ENCODE data around the gene BMPR2. TPM values are rescaled to one million over a fixed set of nuclear protein-coding genes. Genes with fewer than 3 reads are reported as not detected.
"Not testable (repeated sequence)": the region's sequence is repeated elsewhere in the genome, so short reads cannot be mapped to it uniquely, and the experiment has no call there.

Gene BMPR2
- total RNA-seq, 1 experiment from 2014 or later = 11.4 TPM

- DNase-seq (ENCODE audit: low read depth, low spot score) = no peak
- in situ Hi-C loops (cut with HindIII; ENCODE audit: low pct_unique_long_range_greater_than_20kb, low sequenced_read_pairs) = no loop called here
These were observed 53.2 kb downstream of the BMPR2 start for GRCh38 chr2:202429164-202429980.

- in situ Hi-C loops (cut with HindIII; ENCODE audit: low pct_unique_long_range_greater_than_20kb, low sequenced_read_pairs) = no loop called here
- no peak for DNase-seq (ENCODE audit: low read depth, low spot score)
These were observed 56.6 kb downstream of the BMPR2 start for GRCh38 chr2:202432776-202433175.

- no peak for DNase-seq (ENCODE audit: low read depth, low spot score)
- in situ Hi-C loops (cut with HindIII; ENCODE audit: low pct_unique_long_range_greater_than_20kb, low sequenced_read_pairs) = no loop called here
These were observed 58.3 kb downstream of the BMPR2 start for GRCh38 chr2:202434472-202434871.

GRCh38 chr2:202436626-202437025, 60.5 kb downstream of the BMPR2 start:
- in situ Hi-C loops (cut with HindIII; ENCODE audit: low pct_unique_long_range_greater_than_20kb, low sequenced_read_pairs) = no loop called here
- DNase-seq (ENCODE audit: low read depth, low spot score) = no peak

GRCh38 chr2:202440117-202440516, 64.0 kb downstream of the BMPR2 start:
- DNase-seq (ENCODE audit: low read depth, low spot score); in situ Hi-C loops (cut with HindIII; ENCODE audit: low pct_unique_long_range_greater_than_20kb, low sequenced_read_pairs): not testable (repeated sequence)

GRCh38 chr2:202442882-202443281, 66.8 kb downstream of the BMPR2 start:
- in situ Hi-C loops (cut with HindIII; ENCODE audit: low pct_unique_long_range_greater_than_20kb, low sequenced_read_pairs) = no loop called here
- DNase-seq (ENCODE audit: low read depth, low spot score) = no peak

GRCh38 chr2:202444000-202444399, 67.9 kb downstream of the BMPR2 start:
- no peak for DNase-seq (ENCODE audit: low read depth, low spot score)
- in situ Hi-C loops (cut with HindIII; ENCODE audit: low pct_unique_long_range_greater_than_20kb, low sequenced_read_pairs) = no loop called here

GRCh38 chr2:202449344-202449743, 73.2 kb downstream of the BMPR2 start:
- DNase-seq (ENCODE audit: low read depth, low spot score) = no peak
- in situ Hi-C loops (cut with HindIII; ENCODE audit: low pct_unique_long_range_greater_than_20kb, low sequenced_read_pairs) = no loop called here

- in situ Hi-C loops (cut with HindIII; ENCODE audit: low pct_unique_long_range_greater_than_20kb, low sequenced_read_pairs) = no loop called here
- DNase-seq (ENCODE audit: low read depth, low spot score) = no peak
These were observed 74.7 kb downstream of the BMPR2 start for GRCh38 chr2:202450785-202451184.

GRCh38 chr2:202452744-202453143, 76.6 kb downstream of the BMPR2 start:
- in situ Hi-C loops (cut with HindIII; ENCODE audit: low pct_unique_long_range_greater_than_20kb, low sequenced_read_pairs) = no loop called here

GRCh38 chr2:202454536-202454935, 78.4 kb downstream of the BMPR2 start:
- no peak for DNase-seq (ENCODE audit: low read depth, low spot score)
- in situ Hi-C loops (cut with HindIII; ENCODE audit: low pct_unique_long_range_greater_than_20kb, low sequenced_read_pairs) = no loop called here

More at GRCh38 chr2:202452744-202453143, 76.6 kb downstream of the BMPR2 start:
- DNase-seq (ENCODE audit: low read depth, low spot score) = no peak

- in situ Hi-C loops (cut with HindIII; ENCODE audit: low pct_unique_long_range_greater_than_20kb, low sequenced_read_pairs) = no loop called here
- DNase-seq (ENCODE audit: low read depth, low spot score) = no peak
These were observed 79.0 kb downstream of the BMPR2 start for GRCh38 chr2:202455114-202455513.

- in situ Hi-C loops (cut with HindIII; ENCODE audit: low pct_unique_long_range_greater_than_20kb, low sequenced_read_pairs) = no loop called here
- DNase-seq (ENCODE audit: low read depth, low spot score) = no peak
These were observed 84.0 kb downstream of the BMPR2 start for GRCh38 chr2:202460119-202460518.

- DNase-seq (ENCODE audit: low read depth, low spot score) = no peak
- in situ Hi-C loops (cut with HindIII; ENCODE audit: low pct_unique_long_range_greater_than_20kb, low sequenced_read_pairs) = no loop called here
These were observed 103.0 kb downstream of the BMPR2 start for GRCh38 chr2:202479090-202479489.

GRCh38 chr2:202479610-202480009, 103.5 kb downstream of the BMPR2 start:
- in situ Hi-C loops (cut with HindIII; ENCODE audit: low pct_unique_long_range_greater_than_20kb, low sequenced_read_pairs) = no loop called here
- DNase-seq (ENCODE audit: low read depth, low spot score) = no peak

- no peak for DNase-seq (ENCODE audit: low read depth, low spot score)
- in situ Hi-C loops (cut with HindIII; ENCODE audit: low pct_unique_long_range_greater_than_20kb, low sequenced_read_pairs) = no loop called here
These were observed 110.2 kb downstream of the BMPR2 start for GRCh38 chr2:202486351-202486750.

GRCh38 chr2:202488671-202489070, 112.5 kb downstream of the BMPR2 start:
- in situ Hi-C loops (cut with HindIII; ENCODE audit: low pct_unique_long_range_greater_than_20kb, low sequenced_read_pairs) = no loop called here
- no peak for DNase-seq (ENCODE audit: low read depth, low spot score)

- in situ Hi-C loops (cut with HindIII; ENCODE audit: low pct_unique_long_range_greater_than_20kb, low sequenced_read_pairs) = no loop called here
- DNase-seq (ENCODE audit: low read depth, low spot score) = no peak
These were observed 114.4 kb downstream of the BMPR2 start for GRCh38 chr2:202490479-202490878.

GRCh38 chr2:202491514-202491913, 115.4 kb downstream of the BMPR2 start:
- in situ Hi-C loops (cut with HindIII; ENCODE audit: low pct_unique_long_range_greater_than_20kb, low sequenced_read_pairs) = no loop called here
- no peak for DNase-seq (ENCODE audit: low read depth, low spot score)
